GM21723 (cell line): ENCODE data around the gene PSAP.
"Not testable (repeated sequence)": the region's sequence is repeated elsewhere in the genome, so short reads cannot be mapped to it uniquely, and the experiment has no call there.

Experiments
- ATAC-seq: cut with Tn5 transposase; IDR thresholded peaks from one replicate; pipeline ENCODE4 v1.9.1; 2021; ENCODE audit warnings: mild to moderate bottlenecking, moderate library complexity; ENCODE audit not compliant: unreplicated experiment

PSAP gene

GRCh38 chr10:71874680-71875354 is 23.8 kb upstream of the PSAP start:
- not testable (repeated sequence) for ATAC-seq

GRCh38 chr10:71873582-71874211 is 22.6 kb upstream of the PSAP start:
- ATAC-seq: peak; percentile 91

GRCh38 chr10:71869601-71870000 is 18.6 kb upstream of the PSAP start:
- not testable (repeated sequence) for ATAC-seq

GRCh38 chr10:71868192-71868697 is 17.2 kb upstream of the PSAP start:
- no peak for ATAC-seq

- ATAC-seq: no peak
These were observed 14.6 kb upstream of the PSAP start for GRCh38 chr10:71865561-71866041.

- no peak for ATAC-seq
These were observed 13.9 kb upstream of the PSAP start for GRCh38 chr10:71864911-71865361.

GRCh38 chr10:71863203-71863602 is 12.2 kb upstream of the PSAP start:
- ATAC-seq: no peak

- peak; percentile 68 for ATAC-seq
These were observed 9.4 kb upstream of the PSAP start for GRCh38 chr10:71860243-71861029.

- ATAC-seq: no peak
These were observed 7.2 kb upstream of the PSAP start for GRCh38 chr10:71857934-71858890.

GRCh38 chr10:71856619-71857018 is 5.6 kb upstream of the PSAP start:
- no peak for ATAC-seq

- no peak for ATAC-seq
These were observed 3.0 kb upstream of the PSAP start for GRCh38 chr10:71854031-71854430.

GRCh38 chr10:71852355-71852937 is 1.4 kb upstream of the PSAP start:
- ATAC-seq: no peak

- ATAC-seq: peak; percentile 28
These were observed 529 bp upstream of the PSAP start for GRCh38 chr10:71851465-71852095.

GRCh38 chr10:71850021-71850742 is 869 bp downstream of the PSAP start:
- no peak for ATAC-seq

GRCh38 chr10:71849461-71849908 is 1.6 kb downstream of the PSAP start:
- no peak for ATAC-seq

- no peak for ATAC-seq
These were observed 2.5 kb downstream of the PSAP start for GRCh38 chr10:71848325-71849275.

GRCh38 chr10:71847418-71847817 is 3.6 kb downstream of the PSAP start:
- no peak for ATAC-seq

GRCh38 chr10:71846816-71847215 is 4.2 kb downstream of the PSAP start:
- no peak for ATAC-seq
